Mesenchymal stem cell (in vitro differentiated cells and primary cell): ENCODE measurements around the gene TGFBR2.

Experiments used
- DNase-seq: peaks from one replicate; pipeline ENCODE4 v3.0.0-alpha.2; 2013
- H2AFZ ChIP-seq: one replicate; pipeline ENCODE4 v1.6.1; 2013; ENCODE audit warnings: low read depth, mild to moderate bottlenecking, control low read depth, inconsistent platforms, low read length, moderate library complexity
- H2AK5ac ChIP-seq: 2 replicates; pipeline ENCODE4 v1.6.1; 2013; ENCODE audit warnings: low read length, moderate library complexity, mild to moderate bottlenecking, inconsistent platforms; ENCODE audit not compliant: severe bottlenecking
- H2BK120ac ChIP-seq: one replicate; pipeline ENCODE4 v1.6.1; 2013; ENCODE audit warnings: low read depth, mild to moderate bottlenecking, inconsistent platforms, low read length, moderate library complexity
- H2BK12ac ChIP-seq, 2 experiments: one replicate each; pipeline ENCODE4 v1.6.1; 2013; ENCODE audit warnings: inconsistent platforms in 2 of 2, low read length in 2 of 2, mild to moderate bottlenecking in 2 of 2, moderate library complexity in 2 of 2, control low read depth in 1 of 2
- H2BK15ac ChIP-seq: one replicate; pipeline ENCODE4 v1.6.1; 2013; ENCODE audit warnings: mild to moderate bottlenecking, low read depth, inconsistent platforms; ENCODE audit not compliant: poor library complexity, severe bottlenecking
- H2BK5ac ChIP-seq: 2 replicates; pipeline ENCODE4 v1.6.1; 2013; ENCODE audit warnings: low read depth, mild to moderate bottlenecking, low read length, control low read depth, inconsistent platforms; ENCODE audit not compliant: poor library complexity, severe bottlenecking
- H3K14ac ChIP-seq, 2 experiments: one replicate each; pipeline ENCODE4 v1.6.1; 2013; ENCODE audit warnings: inconsistent platforms in 2 of 2, low read length in 2 of 2, control low read depth in 1 of 2, mild to moderate bottlenecking in 1 of 2, moderate library complexity in 1 of 2
- H3K18ac ChIP-seq, 2 experiments: one replicate each; pipeline ENCODE4 v1.6.1; 2013; ENCODE audit warnings: inconsistent platforms in 2 of 2, low read length in 2 of 2, control low read depth in 1 of 2, low read depth in 1 of 2, mild to moderate bottlenecking in 1 of 2
- H3K23ac ChIP-seq, 2 experiments: one replicate each; pipeline ENCODE4 v1.6.1; 2013; ENCODE audit warnings: inconsistent platforms in 2 of 2, low read length in 2 of 2, mild to moderate bottlenecking in 2 of 2, moderate library complexity in 2 of 2, control low read depth in 1 of 2
- H3K27ac ChIP-seq: 2 replicates; pipeline ENCODE4 v1.5.1; 2013; ENCODE audit warnings: mild to moderate bottlenecking, moderate library complexity, low read length, control low read depth, inconsistent platforms; ENCODE audit not compliant: poor library complexity, severe bottlenecking
- H3K27me3 ChIP-seq, 2 experiments: 2 replicates each; pipeline versions ENCODE4 v1.6.1 to v1.7.0; 2013; ENCODE audit warnings: low read length in 2 of 2, mild to moderate bottlenecking in 2 of 2, moderate library complexity in 2 of 2, control low read depth in 1 of 2, inconsistent platforms in 1 of 2; ENCODE audit not compliant: control insufficient read depth in 1 of 2, insufficient read depth in 1 of 2
- H3K36me3 ChIP-seq, 2 experiments: 2 replicates each; pipeline versions ENCODE4 v1.6.1 to v1.7.0; 2013; ENCODE audit warnings: low read length in 2 of 2, control low read depth in 1 of 2, inconsistent platforms in 1 of 2, low read depth in 1 of 2, mild to moderate bottlenecking in 1 of 2; ENCODE audit not compliant: insufficient read depth in 2 of 2, control insufficient read depth in 1 of 2
- H3K4ac ChIP-seq, 2 experiments: one replicate each; pipeline ENCODE4 v1.6.1; 2013; ENCODE audit warnings: inconsistent platforms in 2 of 2, low read length in 2 of 2, mild to moderate bottlenecking in 2 of 2, moderate library complexity in 2 of 2, control low read depth in 1 of 2, low read depth in 1 of 2
- H3K4me1 ChIP-seq: 2 replicates; pipeline ENCODE4 v1.6.1; 2013; ENCODE audit warnings: low read depth, low read length, control low read depth; ENCODE audit not compliant: control insufficient read depth, insufficient read depth
- H3K4me2 ChIP-seq: 2 replicates; pipeline ENCODE4 v1.6.1; 2013; ENCODE audit warnings: low read length, mild to moderate bottlenecking, inconsistent platforms; ENCODE audit not compliant: poor library complexity, severe bottlenecking
- H3K4me3 ChIP-seq, 2 experiments: 2 replicates each; pipeline versions ENCODE4 v1.5.1 to v1.7.0; 2013; ENCODE audit warnings: low read length in 2 of 2, mild to moderate bottlenecking in 2 of 2, control low read depth in 1 of 2, low read depth in 1 of 2; ENCODE audit not compliant: insufficient read depth in 1 of 2
- H3K79me1 ChIP-seq: replicated peaks from 2 replicates; pipeline ENCODE4 v1.6.1; 2013; ENCODE audit warnings: mild to moderate bottlenecking, control low read depth, low read length, inconsistent platforms; ENCODE audit not compliant: poor library complexity, severe bottlenecking
- H3K9ac ChIP-seq: 2 replicates; pipeline ENCODE4 v1.7.0; 2013; ENCODE audit warnings: mild to moderate bottlenecking, low read length, moderate library complexity
- H3K9me3 ChIP-seq: 2 replicates; pipeline ENCODE4 v1.7.0; 2013; ENCODE audit warnings: mild to moderate bottlenecking, low read length; ENCODE audit not compliant: control insufficient read depth
- H4K8ac ChIP-seq: one replicate; pipeline ENCODE4 v1.6.1; 2013; ENCODE audit warnings: inconsistent platforms, mild to moderate bottlenecking, low read length, moderate library complexity
- H4K91ac ChIP-seq: one replicate; pipeline ENCODE4 v1.6.1; 2013; ENCODE audit warnings: mild to moderate bottlenecking, low read length, inconsistent platforms
- WGBS: methylation state at CpG from one replicate; pipeline ENCODE4 v1.1.7; 2013; ENCODE audit warnings: mixed read lengths; 5-methylcytosine and 5-hydroxymethylcytosine counted together

The TGFBR2 gene

GRCh38 chr3:30602946-30603345 lies 3.5 kb upstream of the TGFBR2 start:
- Histone ChIP-seq H4K91ac (no peak overlapping the region), H3K9me3 (no peaks in the 10 kb centered on the region), H3K23ac (no peak overlapping the region), H3K4me3 (no peak overlapping the region), H3K79me1 (peaks cover 1% of the 10 kb centered on the region), H2AK5ac (no peak overlapping the region), H2BK120ac (no peak overlapping the region), H4K8ac (no peak overlapping the region), H2BK5ac (no peak overlapping the region), H3K18ac (peak overlapping the region; percentile 12 to 57), H3K36me3 (no peaks in the 10 kb centered on the region), H3K27me3 (no peaks in the 10 kb centered on the region), H2BK15ac (no peak overlapping the region), H3K4me2 (no peak overlapping the region), H3K9ac (no peak overlapping the region), H3K4ac (no peak overlapping the region), H2BK12ac (no peak overlapping the region), H3K14ac (no peak overlapping the region), H2AFZ (no peak overlapping the region), H3K27ac (no peak overlapping the region), H3K4me1 (peaks cover 4% of the 10 kb centered on the region)
- DNase-seq, result no peak
- no CpG with 5 or more reads among the region's 4 CpGs for WGBS

DNA sequence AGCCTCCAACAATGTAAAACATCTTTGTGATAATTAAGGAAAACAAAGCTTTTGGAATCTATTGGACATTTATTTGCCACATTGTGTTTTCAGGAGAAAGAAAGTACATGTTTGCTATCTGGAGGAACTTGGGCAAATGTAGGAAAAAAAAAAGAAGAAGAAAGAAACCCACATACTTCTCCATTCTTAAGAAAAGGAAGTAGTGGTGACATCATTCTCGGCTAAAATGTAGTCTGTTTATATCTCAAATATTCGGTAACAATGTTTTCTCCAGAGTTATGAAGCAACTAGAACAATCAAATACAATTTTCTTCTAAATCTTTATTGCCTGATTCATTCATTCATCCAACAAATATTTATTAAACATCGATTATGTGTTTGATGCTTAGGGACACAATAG lies 2.3 kb upstream of the TGFBR2 start:
- H2BK15ac ChIP-seq, result no peak overlapping the region
- no peak overlapping the region for H3K4ac ChIP-seq
- no peak overlapping the region for H3K18ac ChIP-seq
- H2BK12ac ChIP-seq, result no peak overlapping the region
- no peak overlapping the region for H2BK5ac ChIP-seq
- no peak overlapping the region for H3K4me3 ChIP-seq
- H2AK5ac ChIP-seq, result no peak overlapping the region
- no peak overlapping the region for H2BK120ac ChIP-seq
- H3K14ac ChIP-seq, result no peak overlapping the region
- no peak overlapping the region for H3K23ac ChIP-seq
- no peak for DNase-seq
- H3K9ac ChIP-seq, result no peak overlapping the region
- H3K36me3 ChIP-seq, result no peaks in the 10 kb centered on the region
- H2AFZ ChIP-seq, result no peak overlapping the region
- H3K79me1 ChIP-seq, result peaks cover 1% of the 10 kb centered on the region
- no peak overlapping the region for H3K4me2 ChIP-seq
- WGBS, result no CpG with 5 or more reads among the region's 3 CpGs
- H3K9me3 ChIP-seq, result no peaks in the 10 kb centered on the region
- no peak overlapping the region for H4K91ac ChIP-seq
- no peak overlapping the region for H3K27ac ChIP-seq
- H4K8ac ChIP-seq, result no peak overlapping the region
- no peaks in the 10 kb centered on the region for H3K27me3 ChIP-seq
- H3K4me1 ChIP-seq, result peaks cover 4% of the 10 kb centered on the region

- H3K4me3 ChIP-seq, result no peak overlapping the region
- no peaks in the 10 kb centered on the region for H3K36me3 ChIP-seq
- 80% methylated on average over 5 of the region's 5 CpGs for whole genome bisulfite sequencing
- H3K4me2 ChIP-seq, result no peak overlapping the region
- DNase-seq, result no peak
- peaks cover 1% of the 10 kb centered on the region for H3K79me1 ChIP-seq
- peaks cover 4% of the 10 kb centered on the region for H3K4me1 ChIP-seq
- no peak overlapping the region for H3K14ac ChIP-seq
- H2AK5ac ChIP-seq, result peak overlapping the region; percentile 87
- H4K91ac ChIP-seq, result no peak overlapping the region
- H3K27ac ChIP-seq, result no peak overlapping the region
- peak overlapping the region in 1 of 2 experiments; percentile 67 for H3K18ac ChIP-seq
- no peak overlapping the region for H2BK120ac ChIP-seq
- H2BK12ac ChIP-seq, result peak overlapping the region; percentile 59 to 88
- no peak overlapping the region for H2BK5ac ChIP-seq
- no peak overlapping the region for H4K8ac ChIP-seq
- H3K23ac ChIP-seq, result no peak overlapping the region
- H2BK15ac ChIP-seq, result no peak overlapping the region
- H2AFZ ChIP-seq, result no peak overlapping the region
- H3K9me3 ChIP-seq, result no peaks in the 10 kb centered on the region
- no peaks in the 10 kb centered on the region for H3K27me3 ChIP-seq
- H3K9ac ChIP-seq, result no peak overlapping the region
- no peak overlapping the region for H3K4ac ChIP-seq
Observed at GRCh38 chr3:30604558-30604957, 1.8 kb upstream of the TGFBR2 start.

DNA sequence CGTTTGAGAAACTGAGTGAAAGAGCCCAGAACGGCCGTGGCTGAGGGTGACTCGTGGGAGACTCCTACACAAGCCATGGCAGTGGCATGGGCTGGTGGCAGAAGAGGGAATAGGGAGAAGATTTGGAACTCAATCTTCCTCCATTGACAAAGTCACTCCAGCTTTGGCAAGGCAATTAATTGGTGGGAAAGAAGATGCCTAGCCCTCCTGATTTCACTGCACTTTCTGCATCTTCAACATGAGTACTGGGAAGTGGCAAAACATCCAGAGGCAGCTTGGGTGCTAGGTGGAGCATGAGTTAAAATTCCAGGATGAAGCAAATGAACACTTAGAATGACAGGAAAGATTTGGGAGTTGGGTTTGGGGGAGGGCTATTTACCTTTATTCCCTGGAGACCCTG lies 1.4 kb upstream of the TGFBR2 start:
- Histone ChIP-seq H3K9ac (no peak overlapping the region), H3K14ac (no peak overlapping the region), H2AFZ (no peak overlapping the region), H3K9me3 (no peaks in the 10 kb centered on the region), H3K36me3 (peaks cover 0 to 4% of the 10 kb centered on the region in 2 experiments), H4K8ac (peak overlapping the region; percentile 23), H3K27ac (no peak overlapping the region), H3K27me3 (no peaks in the 10 kb centered on the region), H3K79me1 (peaks cover 1% of the 10 kb centered on the region), H2BK120ac (no peak overlapping the region), H3K4me2 (no peak overlapping the region), H2BK12ac (peak overlapping the region; percentile 4 to 95), H3K4ac (peak overlapping the region in 1 of 2 experiments; percentile 0), H3K4me3 (no peak overlapping the region), H2AK5ac (peak overlapping the region; percentile 78), H3K23ac (peak overlapping the region in 1 of 2 experiments; percentile 72), H2BK5ac (no peak overlapping the region), H2BK15ac (no peak overlapping the region), H3K18ac (peak overlapping the region in 1 of 2 experiments; percentile 77), H3K4me1 (peaks cover 4% of the 10 kb centered on the region), H4K91ac (no peak overlapping the region)
- no peak for DNase-seq
- 64% methylated on average over 4 of the region's 4 CpGs for WGBS
